IPS-NIHi7 (cell line): ENCODE results near the gene MYL7.
A peak's percentile ranks its signal among the peaks of the same experiment; 100 is the strongest.
"Not testable (repeated sequence)": the region's sequence is repeated elsewhere in the genome, so short reads cannot be mapped to it uniquely, and the experiment has no call there.

ENCODE experiments used
- DNase-seq: peaks from one replicate; pipeline ENCODE4 v3.0.0; 2012; ENCODE audit warnings: mixed read lengths; ENCODE audit errors: extremely low spot score

MYL7 gene

GRCh38 chr7:44141221-44141850 lies at the start of gene MYL7:
Gene MYL7, minus strand, starts transcription at chr7:44141332. Its CDS starts 27 bp downstream, at chr7:44141305.
- peak; percentile 53 for DNase-seq

GRCh38 chr7:44189993-44190872 lies 49.1 kb upstream of the MYL7 start:
- no peak for DNase-seq

- DNase-seq, result no peak
These were observed 48.3 kb upstream of the MYL7 start, which contains the start of gene GCK for GRCh38 chr7:44189286-44189992. Gene GCK, minus strand, starts transcription at chr7:44189439. Its CDS starts 486 bp downstream, at chr7:44188953.

GRCh38 chr7:44188480-44189225 lies 47.5 kb upstream of the MYL7 start:
- DNase-seq, result no peak

- no peak for DNase-seq
These were observed 46.7 kb upstream of the MYL7 start for GRCh38 chr7:44187636-44188416.

- no peak for DNase-seq
These were observed 45.6 kb upstream of the MYL7 start for GRCh38 chr7:44186736-44187135.

- DNase-seq, result no peak
These were observed 44.6 kb upstream of the MYL7 start for GRCh38 chr7:44185729-44186128.

- DNase-seq, result no peak
These were observed 43.8 kb upstream of the MYL7 start for GRCh38 chr7:44184873-44185446.

GRCh38 chr7:44184206-44184872 lies 43.2 kb upstream of the MYL7 start:
- peak; percentile 64 for DNase-seq

GRCh38 chr7:44183386-44183785 lies 42.3 kb upstream of the MYL7 start:
- no peak for DNase-seq

GRCh38 chr7:44182827-44183226 lies 41.7 kb upstream of the MYL7 start:
- DNase-seq, result no peak

GRCh38 chr7:44180631-44181030 lies 39.5 kb upstream of the MYL7 start:
- no peak for DNase-seq

- no peak for DNase-seq
These were observed 36.5 kb upstream of the MYL7 start for GRCh38 chr7:44177570-44178131.

GRCh38 chr7:44176486-44176885 lies 35.4 kb upstream of the MYL7 start:
- no peak for DNase-seq

- no peak for DNase-seq
These were observed 34.6 kb upstream of the MYL7 start for GRCh38 chr7:44175730-44176129.

GRCh38 chr7:44174694-44174948 lies 33.5 kb upstream of the MYL7 start:
- DNase-seq, result not testable (repeated sequence)

- DNase-seq, result no peak
These were observed 33.0 kb upstream of the MYL7 start for GRCh38 chr7:44173911-44174693.

- no peak for DNase-seq
These were observed 31.8 kb upstream of the MYL7 start for GRCh38 chr7:44172803-44173424.

GRCh38 chr7:44172352-44172751 lies 31.2 kb upstream of the MYL7 start:
- DNase-seq, result no peak
